GM12878 (cell line): Measurements from ENCODE around the gene HK2. TPM values are rescaled to one million over a fixed set of nuclear protein-coding genes. Genes with fewer than 3 reads are reported as not detected.

Source experiments
- ATAC-seq: fragments of 200-7000 bp; cut with Tn5 transposase; 3 replicates; pipeline ENCODE4 v1.9.1; 2020; ENCODE audit warnings: mild to moderate bottlenecking, moderate library complexity
- BruUV-seq: library from RNA; stranded (reverse); fragments of 400-500 nt; replicated peaks from 2 replicates; lab custom pipeline; 2021; lab: Mats Ljungman, UMichigan
- CTCF ChIA-PET: fragments of 300-600 bp; sonication (Branson Sonifier 250); formaldehyde crosslinking; extraction: SDS; loops from one replicate; lab custom pipeline; 2021; ENCODE audit warnings: inconsistent platforms; lab: Yijun Ruan, JAX
- POLR2A ChIA-PET: fragments of 350-600 bp; formaldehyde crosslinking; extraction: SDS; loops from one replicate; lab custom pipeline; 2021; ENCODE audit warnings: inconsistent platforms; lab: Charles Lee
- RAD21 ChIA-PET: fragments of 300-600 bp; sonication (Branson Sonifier 250); formaldehyde crosslinking; loops from one replicate; lab custom pipeline; 2023; ENCODE audit warnings: antibody characterized with exemption; ENCODE audit not compliant: unreplicated experiment; lab: Charles Lee
- SMC1A ChIA-PET: fragments of 300-600 bp; sonication (Branson Sonifier 250); formaldehyde crosslinking; loops from one replicate; lab custom pipeline; 2023; ENCODE audit not compliant: unreplicated experiment, uncharacterized antibody; lab: Charles Lee
- DNase-seq: peaks from one replicate; pipeline ENCODE4 v3.0.0-alpha.2; 2011; ENCODE audit warnings: low read depth, low spot score
- FAIRE-seq: peaks from 3 replicates; lab custom pipeline; 2011; peaks lifted over from hg19 to GRCh38; lab: Jason Lieb, UNC
- H2AFZ ChIP-seq: 2 replicates; pipeline ENCODE4 v1.6.0; 2011; ENCODE audit warnings: low read depth, low read length, control low read depth; ENCODE audit not compliant: control insufficient read depth
- H3K27ac ChIP-seq: 2 replicates; pipeline ENCODE4 v1.5.1; 2011; ENCODE audit warnings: control low read depth; ENCODE audit not compliant: control insufficient read depth, insufficient read depth
- H3K27me3 ChIP-seq, 2 experiments: replicated peaks in 1 of 2; 2 replicates each; pipeline versions ENCODE4 v1.6.0 to v1.6.1; 2011; ENCODE audit warnings: low read length in 1 of 2; ENCODE audit not compliant: control insufficient read depth in 2 of 2, insufficient read depth in 2 of 2
- H3K36me3 ChIP-seq, 2 experiments: 2 replicates each; pipeline ENCODE4 v1.5.1; 2011; ENCODE audit warnings: low read length in 1 of 2; ENCODE audit not compliant: control insufficient read depth in 2 of 2, insufficient read depth in 2 of 2
- H3K4me1 ChIP-seq: 2 replicates; pipeline ENCODE4 v1.6.1; 2011; ENCODE audit warnings: mild to moderate bottlenecking, low read length, moderate library complexity, mixed read lengths; ENCODE audit not compliant: control insufficient read depth, insufficient read depth
- H3K4me2 ChIP-seq: 2 replicates; pipeline ENCODE4 v1.6.0; 2011; ENCODE audit warnings: control low read depth; ENCODE audit not compliant: control insufficient read depth, insufficient read depth
- H3K4me3 ChIP-seq: fragments of 200-600 bp; sonication (generic); 2 replicates; pipeline ENCODE4 v1.5.1; 2016
- H3K79me2 ChIP-seq: 2 replicates; pipeline ENCODE4 v1.6.0; 2011; ENCODE audit warnings: low read length; ENCODE audit not compliant: control insufficient read depth, insufficient read depth
- H3K9ac ChIP-seq: 2 replicates; pipeline ENCODE4 v1.8.0; 2011; ENCODE audit warnings: low read length, control low read depth, mixed read lengths; ENCODE audit not compliant: control insufficient read depth, insufficient read depth
- H3K9me3 ChIP-seq: replicated peaks from 3 replicates; pipeline ENCODE4 v1.5.1; 2011; ENCODE audit warnings: mild to moderate bottlenecking, low read length; ENCODE audit not compliant: control insufficient read depth, insufficient read depth
- H4K20me1 ChIP-seq: 2 replicates; pipeline ENCODE4 v1.6.0; 2011; ENCODE audit not compliant: control insufficient read depth, insufficient read depth
- ZNF274 ChIP-seq: IDR thresholded peaks from one replicate; pipeline ENCODE4 v1.8.0; 2011; ENCODE audit not compliant: insufficient read length, insufficient read depth
- WGBS: methylation state at CpG from one replicate; pipeline ENCODE4 v1.1.6; 2016; ENCODE audit warnings: low lambda C conversion rate; ENCODE audit not compliant: insufficient replicate concordance, insufficient coverage; ENCODE audit errors: missing lambda C conversion rate; 5-methylcytosine and 5-hydroxymethylcytosine counted together
- in situ Hi-C: fragments of 300-500 bp; cut with MboI; formaldehyde crosslinking; loops from 9 replicates; pipeline ENCODE4 v1.14.3; 2018; ENCODE audit warnings: mixed read lengths
- intact Hi-C: fragments of 100-400 bp; cut with micrococcal nuclease; formaldehyde crosslinking; loops from one replicate; pipeline ENCODE4 v1.14.2; 2022; ENCODE audit not compliant: unreplicated experiment
- polyA plus RNA-seq, 11 experiments: library from polyadenylated mRNA; depleted of rRNA in 4 of 11; unstranded in 6 of 11; stranded (reverse) in 5 of 11; fragments of >200 nt; fragmentation: Nextera tagmentation in 4 of 11; fragmentation: Illumina TruSeq in 1 of 11; extraction: Ambion mirVana in 4 of 11; extraction: Trizol in 1 of 11; gene quantifications; 1 replicate in 1 of 11; 2 replicates in 10 of 11; pipeline versions ENCODE4 v1.2.1 to v1.2.3, GENCODE V29; 2011 to 2016; ENCODE audit warnings: inconsistent platforms in 2 of 11, missing spikeins in 2 of 11, low read depth in 1 of 11
- total RNA-seq, 4 experiments: library from RNA; depleted of rRNA in 3 of 4; stranded (reverse); fragments of >200 nt in 3 of 4; fragmentation: Illumina TruSeq in 1 of 4; extraction: Trizol in 1 of 4; gene quantifications; 2 replicates each; pipeline versions ENCODE4 v1.2.1 to v1.2.3, GENCODE V29; 2013 to 2021
- TF ChIP-seq, protein P1 (sequence below): fragments of 450-650 bp; conservative IDR thresholded peaks from 2 replicates; pipeline ENCODE4 v1.6.1; 2017; ENCODE audit warnings: mild to moderate bottlenecking, moderate library complexity

HK2 gene
- total and polyA plus RNA-seq, 10 of the 15 experiments (the other 5 are each of a cell fraction or from before 2014, with no cell fraction given) = 5.0 to 73.1 (median 20.2) TPM

DNA sequence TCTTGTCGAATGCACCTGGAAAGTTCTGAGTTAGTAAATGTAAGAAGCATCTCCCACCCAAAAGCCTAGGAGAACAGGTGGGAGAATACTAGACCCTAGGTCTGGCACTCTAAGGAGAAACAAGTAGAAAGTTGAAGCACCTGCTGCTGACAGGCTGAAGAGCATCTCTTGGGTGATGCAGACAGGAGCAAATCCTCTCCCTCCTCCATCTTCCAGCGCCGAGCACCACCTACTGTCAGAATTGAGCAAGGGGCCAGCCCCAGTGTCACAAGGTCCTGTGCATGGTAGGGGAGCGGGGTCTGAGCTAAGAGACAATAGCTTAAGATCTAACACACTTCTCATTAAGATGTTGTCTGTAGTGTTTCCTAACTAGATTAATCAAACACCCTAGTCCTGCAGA, 52.9 kb downstream of the HK2 start (continued):
- TF ChIP-seq, protein P1, sequence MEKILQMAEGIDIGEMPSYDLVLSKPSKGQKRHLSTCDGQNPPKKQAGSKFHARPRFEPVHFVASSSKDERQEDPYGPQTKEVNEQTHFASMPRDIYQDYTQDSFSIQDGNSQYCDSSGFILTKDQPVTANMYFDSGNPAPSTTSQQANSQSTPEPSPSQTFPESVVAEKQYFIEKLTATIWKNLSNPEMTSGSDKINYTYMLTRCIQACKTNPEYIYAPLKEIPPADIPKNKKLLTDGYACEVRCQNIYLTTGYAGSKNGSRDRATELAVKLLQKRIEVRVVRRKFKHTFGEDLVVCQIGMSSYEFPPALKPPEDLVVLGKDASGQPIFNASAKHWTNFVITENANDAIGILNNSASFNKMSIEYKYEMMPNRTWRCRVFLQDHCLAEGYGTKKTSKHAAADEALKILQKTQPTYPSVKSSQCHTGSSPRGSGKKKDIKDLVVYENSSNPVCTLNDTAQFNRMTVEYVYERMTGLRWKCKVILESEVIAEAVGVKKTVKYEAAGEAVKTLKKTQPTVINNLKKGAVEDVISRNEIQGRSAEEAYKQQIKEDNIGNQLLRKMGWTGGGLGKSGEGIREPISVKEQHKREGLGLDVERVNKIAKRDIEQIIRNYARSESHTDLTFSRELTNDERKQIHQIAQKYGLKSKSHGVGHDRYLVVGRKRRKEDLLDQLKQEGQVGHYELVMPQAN = no peak

DNA sequence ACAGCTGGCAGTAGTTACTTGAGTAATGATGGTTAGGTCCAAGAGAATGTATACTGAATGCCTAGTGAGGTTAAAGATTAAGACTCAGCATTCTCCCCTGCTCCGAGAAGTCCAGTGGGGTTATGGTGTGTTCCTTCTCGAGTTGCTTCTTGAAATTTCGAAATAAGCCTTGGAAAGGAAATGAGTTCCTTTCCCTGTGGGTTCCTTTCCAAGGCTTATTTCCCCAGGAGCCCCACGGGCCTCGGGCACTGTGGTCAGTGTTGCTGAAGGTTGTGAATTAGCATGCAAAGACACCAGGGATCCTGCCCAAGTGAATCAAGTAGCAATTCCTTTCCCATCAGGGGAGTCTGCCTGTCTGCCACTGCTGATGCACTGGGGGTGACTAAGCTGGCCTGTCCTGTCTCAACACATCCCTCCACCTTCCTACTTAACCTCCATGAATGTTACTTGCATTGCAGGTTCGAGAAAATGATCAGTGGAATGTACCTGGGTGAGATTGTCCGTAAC, 53.6 kb downstream of the HK2 start:
- WGBS = 71% methylated on average over 7 of the region's 7 CpGs
- no peak overlapping the region for H3K27ac ChIP-seq
- SMC1A ChIA-PET = interaction anchor here (0.6 kb wide), 1 partner anchor 211 kb away, joined by 3 read pairs; no protein-coding TSS in a partner anchor
- H3K4me1 ChIP-seq = no peaks in the 10 kb centered on the region
- H3K27me3 ChIP-seq = no peaks in the 10 kb centered on the region
- no peaks in the 10 kb centered on the region; the same call in 1 of the 2 replicates for H4K20me1 ChIP-seq
- no peak overlapping the region for H3K4me3 ChIP-seq
- no peak overlapping the region for H3K9ac ChIP-seq
- no peak overlapping the region for H2AFZ ChIP-seq
- DNase-seq (no peak), ATAC-seq (no peak), FAIRE-seq (no peak)
- RAD21 ChIA-PET = no interaction called here
- peaks cover 38 to 63% of the 10 kb centered on the region in 2 experiments for H3K36me3 ChIP-seq
- no peaks in the 10 kb centered on the region for H3K9me3 ChIP-seq
- no TSS peak for BruUV-seq
- no peaks in the 10 kb centered on the region for H3K79me2 ChIP-seq
- no peak overlapping the region for H3K4me2 ChIP-seq
- POLR2A ChIA-PET = no interaction called here
- CTCF ChIA-PET = no interaction called here
- no peak for TF ChIP-seq ZNF274
- in situ Hi-C loops (no loop called here), intact Hi-C loops (no loop called here)
